ENCODE results near the gene FCN2.
A peak's percentile ranks its signal among the peaks of the same experiment; 100 is the strongest.

The FCN2 gene

DNA sequence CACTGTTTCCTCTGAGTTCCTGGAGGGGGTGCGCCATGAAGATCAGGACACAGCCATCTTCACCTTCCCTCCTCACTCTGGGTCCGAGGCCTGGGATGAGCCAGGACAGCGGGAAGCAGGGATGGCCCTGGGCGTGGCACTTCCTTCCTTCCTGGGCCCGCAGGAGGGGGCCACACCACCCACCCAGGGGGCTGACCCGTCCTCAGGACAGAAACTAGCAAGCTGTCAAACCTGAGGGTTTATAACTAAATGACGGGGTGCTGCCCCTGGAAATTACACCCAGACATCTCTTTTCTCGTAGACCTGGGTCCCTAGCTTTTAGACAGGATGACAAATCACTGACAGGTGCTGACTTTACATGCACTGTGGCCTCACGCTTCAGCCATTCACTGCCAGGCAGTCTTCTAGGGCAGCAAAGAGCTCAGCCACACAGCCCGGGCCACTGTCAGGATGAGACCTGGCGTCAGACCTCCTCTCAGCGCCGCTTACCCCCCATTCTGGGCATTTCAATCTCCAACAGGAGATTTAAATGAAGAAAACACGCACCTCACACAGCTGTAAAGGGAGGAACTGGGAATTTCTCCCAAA, 8.1 kb downstream of the FCN2 start:
- DNase-seq (ENCODE audit: low read depth), result no peak

GRCh38 chr9:134889386-134890154, 9.0 kb downstream of the FCN2 start:
- DNase-seq (ENCODE audit: low read depth), result no peak

- no peak for DNase-seq (ENCODE audit: low read depth)
These were observed 9.5 kb downstream of the FCN2 start for GRCh38 chr9:134890155-134890495.

- DNase-seq (ENCODE audit: low read depth), result peak; percentile 7
These were observed 10.4 kb downstream of the FCN2 start for GRCh38 chr9:134891053-134891452.

DNA sequence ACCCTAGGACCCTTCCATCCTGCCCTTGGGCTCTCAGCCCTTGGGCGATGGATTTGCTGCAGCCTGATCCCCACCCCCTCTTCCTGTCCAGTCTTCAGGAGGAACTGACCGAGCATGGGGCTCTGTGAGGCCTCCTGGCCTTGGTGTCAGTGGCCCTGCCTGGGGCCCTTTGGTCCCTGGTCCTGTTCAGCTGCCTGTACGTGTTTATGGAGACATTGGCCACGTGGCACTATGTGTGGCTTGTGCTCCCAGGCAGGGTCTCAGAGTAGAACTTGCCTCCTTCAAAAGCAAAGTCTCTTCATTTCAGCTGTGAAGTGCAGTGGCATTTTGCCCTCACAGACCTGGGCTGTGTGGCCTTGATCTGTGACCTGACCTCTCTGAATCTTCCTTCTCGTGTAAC, 11.1 kb downstream of the FCN2 start:
- DNase-seq (ENCODE audit: low read depth), result no peak

- DNase-seq (ENCODE audit: low read depth), result no peak
These were observed 11.6 kb downstream of the FCN2 start for GRCh38 chr9:134892221-134892620.

DNA sequence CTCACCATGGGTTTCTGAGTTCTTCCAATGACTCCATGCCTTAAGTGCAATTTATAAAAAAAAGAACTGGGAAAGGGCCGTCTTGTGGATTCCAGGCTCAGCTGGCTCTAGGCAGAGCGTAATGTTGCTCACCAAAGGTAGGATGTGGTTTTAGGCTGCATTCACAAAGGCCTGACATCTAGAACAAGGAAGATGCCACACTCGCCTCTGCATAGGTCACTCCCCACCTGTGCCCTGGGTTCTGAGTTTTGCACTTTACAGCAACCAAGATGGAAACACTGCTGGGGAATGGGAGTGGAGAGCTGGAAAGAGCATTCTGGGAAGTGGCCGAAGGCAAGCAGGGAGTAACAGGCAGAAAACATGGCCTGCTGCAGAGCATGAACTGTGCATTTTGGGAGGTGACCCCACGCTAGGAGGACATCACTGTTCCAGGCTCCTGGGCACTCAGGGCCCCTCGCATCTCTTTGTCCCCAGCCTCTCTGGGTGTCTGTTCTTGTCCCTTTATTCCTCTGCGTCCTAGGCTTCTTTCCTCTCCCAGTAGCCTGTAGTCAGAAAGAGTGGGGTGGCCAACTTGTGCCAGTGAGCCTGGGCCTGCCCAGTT, 12.3 kb downstream of the FCN2 start:
- no peak for DNase-seq (ENCODE audit: low read depth)

DNA sequence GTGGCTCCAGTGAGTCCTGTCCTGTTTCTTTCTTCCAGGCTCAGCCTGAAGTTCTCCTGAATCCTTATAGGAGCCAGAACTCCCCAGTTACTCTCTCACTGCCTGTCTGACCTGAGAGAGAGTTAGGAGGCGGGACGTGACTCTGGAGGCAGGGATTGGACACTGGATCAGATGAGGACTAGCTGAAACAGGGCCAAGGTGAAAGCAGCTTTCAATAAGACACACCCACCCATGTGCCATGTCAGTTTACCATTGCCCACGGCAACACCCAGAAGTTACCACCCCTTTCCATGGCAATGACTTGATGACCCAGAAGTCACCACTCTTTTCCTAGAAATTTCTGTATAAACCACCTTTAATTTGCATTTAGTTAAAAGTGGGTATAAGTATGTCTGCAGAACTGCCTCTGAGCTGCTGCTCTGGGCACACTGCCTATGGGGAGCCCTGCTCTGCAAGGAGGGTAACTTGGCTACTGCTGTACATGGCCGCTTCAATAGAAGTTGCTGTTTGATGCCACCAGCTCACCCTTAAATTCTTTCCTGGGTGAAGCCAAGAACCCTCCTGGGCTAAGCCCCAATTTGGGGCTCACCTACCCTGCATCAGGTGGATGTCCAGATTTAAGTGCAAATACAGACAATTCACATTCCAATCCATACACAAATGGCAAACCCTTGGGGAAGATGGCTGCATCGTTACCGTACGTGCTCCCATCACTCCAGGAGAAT, 13.7 kb downstream of the FCN2 start:
- DNase-seq (ENCODE audit: low read depth), result no peak

GRCh38 chr9:134895097-134895496, 14.5 kb downstream of the FCN2 start:
- peak; percentile 40 for DNase-seq (ENCODE audit: low read depth)

DNA sequence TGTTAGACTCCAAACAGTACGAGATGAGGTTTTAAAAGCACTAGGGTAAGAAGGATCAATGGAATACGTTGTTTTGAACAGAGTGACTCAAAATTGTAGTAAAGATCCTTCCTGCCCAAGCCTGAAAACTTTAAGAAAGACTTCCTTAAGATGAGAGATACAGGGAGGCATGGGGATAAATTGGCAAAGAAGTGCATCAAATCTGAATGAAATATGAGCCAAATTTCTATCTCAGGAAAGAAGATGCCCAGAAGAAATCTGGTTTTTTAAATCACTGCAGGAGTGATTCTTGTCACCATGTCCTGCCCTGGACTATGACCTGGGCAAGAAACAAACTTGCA, 14.9 kb downstream of the FCN2 start:
- DNase-seq (ENCODE audit: low read depth), result no peak

GRCh38 chr9:134895908-134896833, 15.6 kb downstream of the FCN2 start:
- DNase-seq (ENCODE audit: low read depth), result peak; percentile 82

DNA sequence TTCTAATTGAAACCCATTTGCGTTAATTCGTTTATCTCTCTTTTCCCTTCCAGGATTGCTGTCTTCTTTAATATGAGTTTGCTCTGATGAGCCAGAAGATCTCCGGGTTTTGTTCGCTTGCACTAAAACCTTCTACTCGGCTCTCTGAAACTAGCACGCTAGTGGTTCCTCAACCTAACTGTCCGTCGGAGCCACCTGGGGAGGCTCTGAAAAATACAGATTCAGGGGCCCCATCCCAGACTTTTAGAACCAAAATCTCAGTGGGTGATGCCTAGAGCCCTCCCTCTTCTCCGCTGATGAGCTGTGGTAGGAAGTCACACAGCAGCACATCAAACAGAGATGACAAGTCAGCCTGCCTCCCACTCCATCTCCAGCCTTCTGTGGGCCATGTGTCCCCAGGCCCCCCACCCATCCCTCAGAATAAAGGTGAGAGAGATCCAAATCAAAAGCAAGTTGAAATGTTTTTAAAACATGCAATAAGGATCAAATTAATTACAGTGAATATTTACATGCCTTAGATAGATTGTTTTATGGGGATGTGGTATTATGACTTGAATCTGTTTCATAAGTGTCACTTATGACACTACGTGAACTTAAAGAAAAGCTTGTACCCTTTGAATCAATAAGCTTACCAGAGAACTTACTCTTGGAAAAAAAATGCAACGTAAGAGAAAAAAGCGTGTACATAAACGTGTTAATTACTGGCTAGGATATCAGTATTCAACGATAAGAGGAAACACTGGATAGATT, 16.4 kb downstream of the FCN2 start:
- no peak for DNase-seq (ENCODE audit: low read depth)

GRCh38 chr9:134897584-134898170, 17.1 kb downstream of the FCN2 start:
- no peak for DNase-seq (ENCODE audit: low read depth)

- DNase-seq (ENCODE audit: low read depth), result no peak
These were observed 17.7 kb downstream of the FCN2 start for GRCh38 chr9:134898319-134898718.

GRCh38 chr9:134899168-134899567, 18.6 kb downstream of the FCN2 start:
- DNase-seq (ENCODE audit: low read depth), result no peak

DNA sequence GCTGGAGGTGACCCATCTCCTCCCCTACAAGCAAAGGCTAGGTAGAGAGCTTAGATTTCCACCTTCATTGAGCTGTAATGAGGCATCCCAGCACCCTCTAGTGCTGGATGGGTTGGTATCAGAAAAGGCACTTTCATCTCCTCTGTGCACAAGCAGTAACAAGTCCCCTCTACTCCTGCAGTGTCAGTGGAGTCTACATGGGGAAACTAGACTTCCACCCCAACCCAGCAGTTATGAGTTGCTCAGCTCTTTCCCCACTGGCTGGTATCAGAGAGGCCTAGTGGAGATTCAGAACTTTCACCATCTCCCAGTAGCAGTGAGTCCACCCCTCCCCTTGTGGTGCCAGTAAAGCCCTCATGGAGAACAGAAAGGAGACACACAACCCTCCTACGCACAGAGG, 19.2 kb downstream of the FCN2 start:
- DNase-seq (ENCODE audit: low read depth), result no peak

GRCh38 chr9:134902936-134903335, 22.3 kb downstream of the FCN2 start:
- DNase-seq (ENCODE audit: low read depth), result no peak

DNA sequence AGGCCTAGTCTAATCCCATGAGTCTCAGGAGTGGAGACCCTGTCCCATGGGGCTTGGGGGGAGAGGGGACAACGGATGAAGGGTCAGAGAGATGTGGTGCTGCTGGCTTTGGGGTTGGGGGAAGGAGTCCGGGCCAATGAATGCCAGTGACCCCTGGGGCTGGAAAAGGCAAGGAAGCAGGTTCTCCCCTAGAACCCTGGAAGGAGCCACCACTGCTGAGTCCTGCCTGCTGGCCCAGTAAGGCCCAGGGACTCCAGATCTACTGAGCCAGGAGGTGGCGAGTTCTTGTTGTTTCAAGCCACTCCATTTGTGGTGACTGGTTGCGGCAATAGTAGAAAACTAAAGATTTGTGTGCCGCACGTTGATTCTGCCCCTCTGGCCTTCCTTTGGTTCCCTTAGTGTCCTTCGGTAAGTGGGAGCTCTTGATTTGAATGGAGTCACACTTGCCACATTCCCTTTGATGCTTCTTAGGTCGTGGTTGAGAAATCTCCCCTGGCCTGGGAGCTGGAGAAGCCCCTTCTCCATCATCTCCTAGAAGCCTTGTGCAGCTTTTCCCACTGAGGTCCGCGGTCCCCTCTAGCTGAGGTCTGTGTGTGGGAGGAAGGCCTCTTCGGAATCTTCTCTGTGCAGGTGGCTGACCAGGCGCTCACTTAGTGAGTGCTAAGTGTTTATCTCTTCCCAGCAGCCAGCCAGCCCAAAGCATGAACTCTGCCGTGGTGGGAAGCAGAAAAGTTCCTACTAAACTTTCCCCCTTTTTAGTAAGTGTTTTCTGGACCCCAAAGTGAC, 28.1 kb downstream of the FCN2 start:
- DNase-seq (ENCODE audit: low read depth), result no peak

GRCh38 chr9:134909511-134910481, 29.2 kb downstream of the FCN2 start:
- DNase-seq (ENCODE audit: low read depth), result no peak
